Kidney (tissue), 14 donors: Measurements from ENCODE around the gene MSI2. TPM values are rescaled to one million over a fixed set of nuclear protein-coding genes. Genes with fewer than 3 reads are reported as not detected.

ENCODE experiments used
- DNase-seq, 5 donors: peaks; one replicate each; pipeline ENCODE4 v3.0.0-alpha.2; 2013 to 2020
- FAIRE-seq: peaks from 2 replicates; lab custom pipeline; 2012; peaks lifted over from hg19 to GRCh38; lab: Jason Lieb, UNC
- H3K27ac ChIP-seq, 2 donors: one replicate each; pipeline ENCODE4 v1.7.0; 2013; ENCODE audit warnings: low read depth in 2 of 2, low read length in 2 of 2, inconsistent platforms in 1 of 2
- H3K27me3 ChIP-seq: one replicate; pipeline ENCODE4 v1.7.1; 2013; ENCODE audit warnings: low read length, inconsistent platforms; ENCODE audit not compliant: control insufficient read depth, insufficient read depth
- H3K36me3 ChIP-seq, 3 donors: one replicate each; pipeline versions ENCODE4 v1.7.0 to v1.7.1; 2013; ENCODE audit warnings: low read length in 3 of 3, control low read depth in 1 of 3, inconsistent platforms in 1 of 3; ENCODE audit not compliant: insufficient read depth in 3 of 3, control insufficient read depth in 2 of 3
- H3K4me1 ChIP-seq, 3 donors: one replicate each; pipeline versions ENCODE4 v1.7.0 to v1.7.1; 2013; ENCODE audit warnings: low read length in 3 of 3, inconsistent platforms in 1 of 3, low read depth in 1 of 3; ENCODE audit not compliant: control insufficient read depth in 2 of 3, insufficient read depth in 2 of 3
- H3K4me3 ChIP-seq, 3 donors: one replicate each; pipeline versions ENCODE4 v1.7.0 to v1.8.1; 2013; ENCODE audit warnings: low read length in 3 of 3, control low read depth in 1 of 3, inconsistent platforms in 1 of 3
- H3K9ac ChIP-seq, 3 donors: one replicate each; pipeline versions ENCODE4 v1.7.0 to v1.7.1; 2013; ENCODE audit warnings: low read length in 3 of 3, control low read depth in 1 of 3, inconsistent platforms in 1 of 3
- H3K9me3 ChIP-seq, 3 donors: one replicate each; pipeline versions ENCODE4 v1.7.0 to v1.7.1; 2013; ENCODE audit warnings: low read length in 3 of 3, control low read depth in 1 of 3, inconsistent platforms in 1 of 3; ENCODE audit not compliant: control insufficient read depth in 2 of 3, insufficient read depth in 1 of 3
- CTCF ChIP-seq: IDR thresholded peaks from 3 replicates; pipeline ENCODE4 v1.5.1; 2012; ENCODE audit warnings: mild to moderate bottlenecking, moderate library complexity, borderline replicate concordance; ENCODE audit not compliant: insufficient read depth; ENCODE audit errors: extremely low read depth
- intact Hi-C: fragments of 100-400 bp; cut with DNase I; formaldehyde crosslinking; loops from one replicate; pipeline ENCODE4 v1.11.1; 2022
- polyA plus RNA-seq: library from polyadenylated mRNA; stranded (reverse); fragments of 350-450 nt; fragmentation: Illumina TruSeq; extraction: RNeasy Lipid Tissue Mini Kit (QIAGEN cat#74804); gene quantifications from one replicate; pipeline ENCODE4 v1.2.3, GENCODE V29; 2014; ENCODE audit warnings: low read depth, low replicate concordance; ENCODE audit not compliant: insufficient read depth
- total RNA-seq: library from RNA; stranded (reverse); fragmentation: NEBNext Ultra II Directional; extraction: Animal tissue kit (Norgen Biotek cat#: 25700); gene quantifications from one replicate; pipeline ENCODE4 v1.2.1, GENCODE V29; 2021
- donor health status: control.
- donor health status: control.
- donor health status: control.
- donor health status: control.
- donor health status: control.
- donor health status: DM: yes; HTN: yes; CAD: no.
- donor health status: Normal renal cell carcinoma (clear cell type).

The MSI2 gene
- total and polyA plus RNA-seq, 2 donors from 2014 or later: 69.2 to 151 TPM

- Histone ChIP-seq H3K9ac (peak overlapping the region in 1 of 3 donors; percentile 4), H3K27me3 (no peaks in the 10 kb centered on the region), H3K9me3 (no peaks in the 10 kb centered on the region), H3K4me3 (no peak overlapping the region), H3K4me1 (peaks cover 2 to 24% (median 22%) of the 10 kb centered on the region in 3 donors), H3K36me3 (no peaks in the 10 kb centered on the region), H3K27ac (peak overlapping the region; percentile 7 to 8)
- DNase-seq (peak in 1 of 5 donors; percentile 45), FAIRE-seq (no peak)
- no peak for TF ChIP-seq CTCF
- intact Hi-C loops: no loop called here
These were observed 280.6 kb downstream of the MSI2 start for GRCh38 chr17:57536789-57537523.

GRCh38 chr17:57537524-57538410, 281.4 kb downstream of the MSI2 start:
- peak in 4 of 5 donors; percentile 69 to 90 (median 82) for DNase-seq
- intact Hi-C loops: no loop called here
- no peak for FAIRE-seq
- Histone ChIP-seq H3K36me3 (no peaks in the 10 kb centered on the region), H3K27me3 (no peaks in the 10 kb centered on the region), H3K9me3 (no peaks in the 10 kb centered on the region), H3K9ac (peak overlapping the region in 1 of 3 donors; percentile 4), H3K4me3 (no peak overlapping the region), H3K27ac (peak overlapping the region; percentile 30 to 44), H3K4me1 (peaks cover 4 to 24% (median 20%) of the 10 kb centered on the region in 3 donors)
- no peak for TF ChIP-seq CTCF

GRCh38 chr17:57538736-57539456, 282.6 kb downstream of the MSI2 start:
- H3K36me3 ChIP-seq: no peaks in the 10 kb centered on the region
- DNase-seq (no peak), FAIRE-seq (no peak)
- H3K9ac ChIP-seq: no peak overlapping the region
- no peaks in the 10 kb centered on the region for H3K27me3 ChIP-seq
- no peak for TF ChIP-seq CTCF
- H3K9me3 ChIP-seq: no peaks in the 10 kb centered on the region
- no peak overlapping the region for H3K4me3 ChIP-seq
- intact Hi-C loops: no loop called here
- H3K27ac ChIP-seq: no peak overlapping the region
- H3K4me1 ChIP-seq: peaks cover 5 to 24% (median 19%) of the 10 kb centered on the region in 3 donors
